ENCODE data around the gene ACAT2.
"Not testable (repeated sequence)": the region's sequence is repeated elsewhere in the genome, so short reads cannot be mapped to it uniquely, and the experiment has no call there.

ACAT2 gene

GRCh38 chr6:159761873-159762680, at the start of gene ACAT2:
ACAT2 (plus strand) TSS chr6:159762045; CDS start chr6:159762088, 43 bp downstream.
- DNase-seq (ENCODE audit: low read depth), result peak; percentile 88

- not testable (repeated sequence) for DNase-seq (ENCODE audit: low read depth)
Measured at GRCh38 chr6:159712389-159712788, 49.5 kb upstream of the ACAT2 start.

- no peak for DNase-seq (ENCODE audit: low read depth)
Measured at GRCh38 chr6:159713984-159714383, 47.9 kb upstream of the ACAT2 start.

- no peak for DNase-seq (ENCODE audit: low read depth)
Measured at GRCh38 chr6:159714404-159714803, 47.4 kb upstream of the ACAT2 start.

GRCh38 chr6:159715166-159715565, 46.7 kb upstream of the ACAT2 start:
- no peak for DNase-seq (ENCODE audit: low read depth)

- no peak for DNase-seq (ENCODE audit: low read depth)
Measured at GRCh38 chr6:159715605-159716004, 46.2 kb upstream of the ACAT2 start.

- no peak for DNase-seq (ENCODE audit: low read depth)
Measured at GRCh38 chr6:159716247-159717096, 45.4 kb upstream of the ACAT2 start.

- DNase-seq (ENCODE audit: low read depth), result no peak
Measured at GRCh38 chr6:159718634-159719033, 43.2 kb upstream of the ACAT2 start.

- no peak for DNase-seq (ENCODE audit: low read depth)
Measured at GRCh38 chr6:159719287-159719686, 42.6 kb upstream of the ACAT2 start.

GRCh38 chr6:159720708-159721107, 41.1 kb upstream of the ACAT2 start:
- DNase-seq (ENCODE audit: low read depth), result no peak

GRCh38 chr6:159721981-159722380, 39.9 kb upstream of the ACAT2 start:
- not testable (repeated sequence) for DNase-seq (ENCODE audit: low read depth)

GRCh38 chr6:159722655-159723054, 39.2 kb upstream of the ACAT2 start:
- DNase-seq (ENCODE audit: low read depth), result no peak

- no peak for DNase-seq (ENCODE audit: low read depth)
Measured at GRCh38 chr6:159723259-159723658, 38.6 kb upstream of the ACAT2 start.

GRCh38 chr6:159724778-159725177, 37.1 kb upstream of the ACAT2 start:
- no peak for DNase-seq (ENCODE audit: low read depth)

- DNase-seq (ENCODE audit: low read depth), result not testable (repeated sequence)
Measured at GRCh38 chr6:159725208-159725607, 36.6 kb upstream of the ACAT2 start.

GRCh38 chr6:159726255-159726917, 35.5 kb upstream of the ACAT2 start:
- DNase-seq (ENCODE audit: low read depth), result no peak

GRCh38 chr6:159726918-159727716, 34.7 kb upstream of the ACAT2 start, which contains the start of gene WTAP:
WTAP (plus strand) TSS chr6:159727506; CDS start chr6:159736266, 8,760 bp downstream.
- peak; percentile 96 for DNase-seq (ENCODE audit: low read depth)

- no peak for DNase-seq (ENCODE audit: low read depth)
Measured at GRCh38 chr6:159727717-159728445, 34.0 kb upstream of the ACAT2 start.

- no peak for DNase-seq (ENCODE audit: low read depth)
Measured at GRCh38 chr6:159728531-159728964, 33.3 kb upstream of the ACAT2 start.

GRCh38 chr6:159729598-159730331, 32.1 kb upstream of the ACAT2 start:
- DNase-seq (ENCODE audit: low read depth), result no peak
